ENCODE data around the gene PRKG1. TPM values are rescaled to one million over a fixed set of nuclear protein-coding genes. Genes with fewer than 3 reads are reported as not detected.

Gene PRKG1
- total and polyA plus RNA-seq, 4 donors = 0.46 to 5.1 (median 1.5) TPM

DNA sequence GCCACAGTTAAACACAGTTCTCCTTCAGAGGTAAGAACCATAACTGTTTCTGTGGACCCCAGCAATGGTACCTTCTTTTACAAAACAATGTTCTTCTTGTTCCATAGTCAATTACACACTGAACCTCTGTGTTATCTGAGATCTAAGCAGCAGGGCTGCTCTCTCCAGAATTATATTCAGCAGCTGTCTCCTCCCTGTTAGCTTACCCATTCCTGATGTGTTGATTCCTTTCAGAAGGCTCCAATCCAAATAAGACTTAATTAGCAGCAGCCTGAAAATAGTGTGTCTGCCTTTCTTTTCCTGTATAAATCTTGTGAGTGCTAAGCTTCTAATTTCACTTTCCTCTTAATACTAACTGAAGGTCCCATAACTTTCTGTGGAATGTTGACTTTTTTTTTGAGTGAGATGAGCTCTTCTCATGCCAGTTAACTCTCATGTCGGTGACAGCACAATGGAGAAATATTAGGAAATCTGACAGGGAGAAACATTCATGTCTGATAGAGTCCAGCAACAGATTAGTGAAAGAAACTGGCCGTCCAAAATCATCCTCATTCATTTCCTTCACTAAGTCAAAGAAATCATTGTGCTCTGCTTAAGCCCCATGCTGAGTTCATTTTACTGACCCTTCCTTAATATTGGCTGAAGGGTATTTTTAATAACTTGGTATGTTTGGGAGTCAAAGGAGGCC is 226.5 kb downstream of the PRKG1 start:
- WGBS = 57% methylated on average over 2 of the region's 2 CpGs
- peaks cover 0 to 1% (median 0%) of the 10 kb centered on the region in 4 donors for H3K36me3 ChIP-seq (ENCODE audit: control insufficient read depth in 4 of 4, insufficient read depth in 3 of 4, low read depth in 1 of 4, low read length in 3 of 4)
- no peak overlapping the region for H3K9ac ChIP-seq (ENCODE audit: low read depth in 1 of 2, low read length in 2 of 2)
- H3K9me3 ChIP-seq (ENCODE audit: control insufficient read depth in 4 of 4, low read length in 3 of 4) = no peaks in the 10 kb centered on the region
- H3K27ac ChIP-seq (ENCODE audit: low read depth in 1 of 2, low read length in 2 of 2) = no peak overlapping the region
- no peak for DNase-seq (ENCODE audit: low spot score)
- H3K4me1 ChIP-seq (ENCODE audit: control insufficient read depth in 4 of 4, insufficient read depth in 4 of 4, low read length in 3 of 4) = no peaks in the 10 kb centered on the region
- TF ChIP-seq RXRA (IDR thresholded peaks at IDR 0.05) (no peak), TAF1 (conservative IDR thresholded peaks at IDR 0.05) (no peak), FOXA1 (IDR thresholded peaks at IDR 0.05) (no peak), NR2F2 (IDR thresholded peaks at IDR 0.05) (peak; percentile 60), JUND (IDR thresholded peaks at IDR 0.05) (no peak)
- peaks cover 0 to 3% (median 0%) of the 10 kb centered on the region in 4 donors for H3K27me3 ChIP-seq (ENCODE audit: control insufficient read depth in 4 of 4, insufficient read depth in 4 of 4, low read length in 3 of 4)
- H3K4me3 ChIP-seq (ENCODE audit: low read depth in 1 of 3, low read length in 3 of 3) = no peak overlapping the region

DNA sequence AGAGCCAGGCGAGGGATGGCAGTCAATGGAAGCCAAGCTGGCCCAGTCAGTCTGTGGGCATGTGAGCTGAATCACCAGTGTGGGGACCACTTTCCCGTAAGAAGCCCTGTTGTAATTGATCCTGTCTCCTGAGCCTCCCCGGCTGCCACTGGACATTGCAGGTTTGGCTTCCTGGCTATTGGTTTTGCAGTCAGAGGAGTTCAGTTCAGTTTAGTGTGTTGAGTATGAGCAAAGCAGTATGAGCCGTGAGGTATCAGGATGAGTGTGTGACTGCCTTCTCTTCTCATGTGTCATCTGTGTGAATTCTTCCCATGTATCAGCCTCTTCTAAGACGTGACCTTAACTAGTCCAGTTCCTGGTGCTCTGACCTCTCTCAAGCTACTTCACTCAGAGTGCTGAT is 227.4 kb downstream of the PRKG1 start:
- no peak for DNase-seq (ENCODE audit: low spot score)
- H3K27me3 ChIP-seq (ENCODE audit: control insufficient read depth in 4 of 4, insufficient read depth in 4 of 4, low read length in 3 of 4) = peaks cover 0 to 3% (median 0%) of the 10 kb centered on the region in 4 donors
- H3K4me3 ChIP-seq (ENCODE audit: low read depth in 1 of 3, low read length in 3 of 3) = no peak overlapping the region
- WGBS = 61% methylated on average over 5 of the region's 5 CpGs
- H3K9me3 ChIP-seq (ENCODE audit: control insufficient read depth in 4 of 4, low read length in 3 of 4) = no peaks in the 10 kb centered on the region
- no peaks in the 10 kb centered on the region for H3K4me1 ChIP-seq (ENCODE audit: control insufficient read depth in 4 of 4, insufficient read depth in 4 of 4, low read length in 3 of 4)
- H3K9ac ChIP-seq (ENCODE audit: low read depth in 1 of 2, low read length in 2 of 2) = no peak overlapping the region
- H3K27ac ChIP-seq (ENCODE audit: low read depth in 1 of 2, low read length in 2 of 2) = no peak overlapping the region
- no peak for TF ChIP-seq RAD21 (IDR thresholded peaks at IDR 0.05)
- TF ChIP-seq, protein P1, sequence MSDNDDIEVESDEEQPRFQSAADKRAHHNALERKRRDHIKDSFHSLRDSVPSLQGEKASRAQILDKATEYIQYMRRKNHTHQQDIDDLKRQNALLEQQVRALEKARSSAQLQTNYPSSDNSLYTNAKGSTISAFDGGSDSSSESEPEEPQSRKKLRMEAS (IDR thresholded peaks at IDR 0.05) = no peak
- TF ChIP-seq HNF4A (conservative IDR thresholded peaks at IDR 0.05) = no peak
- no peak for TF ChIP-seq JUND (IDR thresholded peaks at IDR 0.05)
- TF ChIP-seq FOXA2 (IDR thresholded peaks at IDR 0.05) = no peak
- no peak for TF ChIP-seq TAF1 (conservative IDR thresholded peaks at IDR 0.05)
- no peak for TF ChIP-seq HNF4G (IDR thresholded peaks at IDR 0.05)
- TF ChIP-seq, protein P2, sequence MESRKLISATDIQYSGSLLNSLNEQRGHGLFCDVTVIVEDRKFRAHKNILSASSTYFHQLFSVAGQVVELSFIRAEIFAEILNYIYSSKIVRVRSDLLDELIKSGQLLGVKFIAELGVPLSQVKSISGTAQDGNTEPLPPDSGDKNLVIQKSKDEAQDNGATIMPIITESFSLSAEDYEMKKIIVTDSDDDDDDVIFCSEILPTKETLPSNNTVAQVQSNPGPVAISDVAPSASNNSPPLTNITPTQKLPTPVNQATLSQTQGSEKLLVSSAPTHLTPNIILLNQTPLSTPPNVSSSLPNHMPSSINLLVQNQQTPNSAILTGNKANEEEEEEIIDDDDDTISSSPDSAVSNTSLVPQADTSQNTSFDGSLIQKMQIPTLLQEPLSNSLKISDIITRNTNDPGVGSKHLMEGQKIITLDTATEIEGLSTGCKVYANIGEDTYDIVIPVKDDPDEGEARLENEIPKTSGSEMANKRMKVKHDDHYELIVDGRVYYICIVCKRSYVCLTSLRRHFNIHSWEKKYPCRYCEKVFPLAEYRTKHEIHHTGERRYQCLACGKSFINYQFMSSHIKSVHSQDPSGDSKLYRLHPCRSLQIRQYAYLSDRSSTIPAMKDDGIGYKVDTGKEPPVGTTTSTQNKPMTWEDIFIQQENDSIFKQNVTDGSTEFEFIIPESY (IDR thresholded peaks at IDR 0.05) = no peak
- TF ChIP-seq, protein P3, sequence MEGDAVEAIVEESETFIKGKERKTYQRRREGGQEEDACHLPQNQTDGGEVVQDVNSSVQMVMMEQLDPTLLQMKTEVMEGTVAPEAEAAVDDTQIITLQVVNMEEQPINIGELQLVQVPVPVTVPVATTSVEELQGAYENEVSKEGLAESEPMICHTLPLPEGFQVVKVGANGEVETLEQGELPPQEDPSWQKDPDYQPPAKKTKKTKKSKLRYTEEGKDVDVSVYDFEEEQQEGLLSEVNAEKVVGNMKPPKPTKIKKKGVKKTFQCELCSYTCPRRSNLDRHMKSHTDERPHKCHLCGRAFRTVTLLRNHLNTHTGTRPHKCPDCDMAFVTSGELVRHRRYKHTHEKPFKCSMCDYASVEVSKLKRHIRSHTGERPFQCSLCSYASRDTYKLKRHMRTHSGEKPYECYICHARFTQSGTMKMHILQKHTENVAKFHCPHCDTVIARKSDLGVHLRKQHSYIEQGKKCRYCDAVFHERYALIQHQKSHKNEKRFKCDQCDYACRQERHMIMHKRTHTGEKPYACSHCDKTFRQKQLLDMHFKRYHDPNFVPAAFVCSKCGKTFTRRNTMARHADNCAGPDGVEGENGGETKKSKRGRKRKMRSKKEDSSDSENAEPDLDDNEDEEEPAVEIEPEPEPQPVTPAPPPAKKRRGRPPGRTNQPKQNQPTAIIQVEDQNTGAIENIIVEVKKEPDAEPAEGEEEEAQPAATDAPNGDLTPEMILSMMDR (IDR thresholded peaks at IDR 0.05; ENCODE audit: low read depth, low read length, missing input control) = no peak
- TF ChIP-seq NR2F2 (IDR thresholded peaks at IDR 0.05) = no peak
- TF ChIP-seq, protein P4, sequence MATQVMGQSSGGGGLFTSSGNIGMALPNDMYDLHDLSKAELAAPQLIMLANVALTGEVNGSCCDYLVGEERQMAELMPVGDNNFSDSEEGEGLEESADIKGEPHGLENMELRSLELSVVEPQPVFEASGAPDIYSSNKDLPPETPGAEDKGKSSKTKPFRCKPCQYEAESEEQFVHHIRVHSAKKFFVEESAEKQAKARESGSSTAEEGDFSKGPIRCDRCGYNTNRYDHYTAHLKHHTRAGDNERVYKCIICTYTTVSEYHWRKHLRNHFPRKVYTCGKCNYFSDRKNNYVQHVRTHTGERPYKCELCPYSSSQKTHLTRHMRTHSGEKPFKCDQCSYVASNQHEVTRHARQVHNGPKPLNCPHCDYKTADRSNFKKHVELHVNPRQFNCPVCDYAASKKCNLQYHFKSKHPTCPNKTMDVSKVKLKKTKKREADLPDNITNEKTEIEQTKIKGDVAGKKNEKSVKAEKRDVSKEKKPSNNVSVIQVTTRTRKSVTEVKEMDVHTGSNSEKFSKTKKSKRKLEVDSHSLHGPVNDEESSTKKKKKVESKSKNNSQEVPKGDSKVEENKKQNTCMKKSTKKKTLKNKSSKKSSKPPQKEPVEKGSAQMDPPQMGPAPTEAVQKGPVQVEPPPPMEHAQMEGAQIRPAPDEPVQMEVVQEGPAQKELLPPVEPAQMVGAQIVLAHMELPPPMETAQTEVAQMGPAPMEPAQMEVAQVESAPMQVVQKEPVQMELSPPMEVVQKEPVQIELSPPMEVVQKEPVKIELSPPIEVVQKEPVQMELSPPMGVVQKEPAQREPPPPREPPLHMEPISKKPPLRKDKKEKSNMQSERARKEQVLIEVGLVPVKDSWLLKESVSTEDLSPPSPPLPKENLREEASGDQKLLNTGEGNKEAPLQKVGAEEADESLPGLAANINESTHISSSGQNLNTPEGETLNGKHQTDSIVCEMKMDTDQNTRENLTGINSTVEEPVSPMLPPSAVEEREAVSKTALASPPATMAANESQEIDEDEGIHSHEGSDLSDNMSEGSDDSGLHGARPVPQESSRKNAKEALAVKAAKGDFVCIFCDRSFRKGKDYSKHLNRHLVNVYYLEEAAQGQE (IDR thresholded peaks at IDR 0.05) = no peak
- peaks cover 0 to 1% (median 0%) of the 10 kb centered on the region in 4 donors for H3K36me3 ChIP-seq (ENCODE audit: control insufficient read depth in 4 of 4, insufficient read depth in 3 of 4, low read depth in 1 of 4, low read length in 3 of 4)
